ENCODE results near the gene METTL21C.

Gene METTL21C
- 0 reads per million in 3 experiments for total RNA-seq

DNA sequence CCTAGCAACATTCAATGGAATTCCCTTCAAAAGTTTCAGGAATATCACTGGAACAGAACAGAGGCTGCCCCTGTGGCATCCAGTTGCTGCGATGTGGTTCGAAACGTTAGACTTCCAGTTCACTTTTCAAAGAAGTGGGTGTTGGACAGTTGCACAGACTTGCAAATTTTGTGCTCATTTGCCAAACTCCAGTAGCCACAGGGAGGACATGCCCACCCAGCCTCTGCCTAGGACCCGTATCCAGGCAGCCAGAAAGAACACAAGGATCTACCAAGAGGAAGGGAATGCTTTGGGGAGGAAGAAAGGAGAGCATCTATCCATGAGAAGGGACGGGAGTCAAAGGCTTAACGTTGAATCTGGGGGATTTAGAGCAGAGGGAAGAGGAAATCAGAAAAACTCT, at the start of gene METTL21C:
Gene METTL21C, minus strand, starts transcription at position 108 of the 400 bp plus-strand sequence. CDS start 546 bp downstream, outside the sequence.
- DNase-seq, result no peak

DNA sequence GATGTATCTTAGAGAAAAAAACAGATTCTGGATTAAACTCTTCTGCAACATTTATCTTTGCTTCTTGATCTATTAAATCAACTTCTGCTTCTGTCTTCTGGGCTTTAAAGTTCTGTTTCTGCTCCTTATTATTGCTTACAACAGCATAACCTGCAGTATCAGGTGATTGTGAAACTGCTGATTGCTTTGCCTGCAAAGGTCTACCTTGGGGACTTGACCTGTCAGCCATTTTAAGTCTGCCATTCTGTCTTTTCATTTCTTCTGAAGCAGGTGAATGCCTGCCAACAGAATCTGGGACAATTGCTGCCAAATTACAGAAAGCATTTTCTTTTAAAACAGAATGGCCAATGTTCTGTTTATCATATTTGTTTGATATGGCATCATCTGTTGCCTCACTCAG, 47.7 kb upstream of the METTL21C start:
- DNase-seq, result no peak

DNA sequence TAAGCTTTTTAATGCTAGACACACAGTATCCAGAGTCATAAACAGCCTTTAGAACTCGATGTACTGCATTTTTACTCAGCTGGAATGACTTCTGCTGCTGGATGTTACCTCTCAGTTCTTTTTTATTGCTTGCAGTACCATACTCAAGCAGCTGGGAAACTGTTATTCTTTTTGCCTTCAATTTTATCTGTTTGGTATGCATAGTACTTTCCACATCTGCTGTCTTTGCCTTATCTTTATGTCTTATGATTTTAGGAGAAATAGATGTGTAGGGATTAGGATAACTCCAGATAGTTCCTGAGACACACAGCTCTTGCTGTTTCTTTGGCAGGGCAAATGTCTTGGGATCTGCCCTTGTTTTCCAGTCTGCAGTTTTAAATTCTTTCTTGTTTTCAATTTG, 47.3 kb upstream of the METTL21C start:
- DNase-seq, result no peak

DNA sequence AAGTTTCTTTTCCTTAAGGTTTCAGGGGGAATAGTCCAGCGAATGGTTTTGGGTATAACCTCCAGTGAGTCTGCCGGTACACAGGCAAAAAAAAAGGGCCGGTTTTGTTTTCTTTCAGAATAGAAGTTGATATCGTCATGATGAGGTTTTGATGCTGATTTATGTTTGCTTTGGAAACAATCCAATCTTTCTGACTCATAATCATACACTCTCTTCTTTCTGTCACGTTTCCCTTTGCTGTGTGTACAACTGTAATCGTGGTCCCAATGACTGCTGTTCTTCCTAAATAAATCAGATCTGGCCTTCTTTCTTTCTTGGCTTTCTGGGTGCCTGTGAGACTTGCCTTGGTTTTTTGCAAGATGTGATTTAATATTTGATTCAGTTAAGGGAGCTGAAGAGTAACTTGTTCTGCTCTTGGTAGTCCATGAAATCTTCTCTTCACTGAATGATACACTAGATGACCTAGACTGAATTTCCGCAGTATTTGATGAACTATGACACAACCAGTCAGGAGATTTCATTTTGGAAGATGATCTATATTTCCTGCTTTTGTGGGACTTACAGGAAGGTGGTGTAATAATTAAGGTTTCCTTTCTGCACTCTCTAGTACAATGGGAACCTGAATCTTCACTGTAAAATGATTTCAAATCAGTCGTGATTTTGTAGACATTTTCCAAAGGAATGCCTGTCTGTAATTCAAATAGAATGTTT, 34.9 kb upstream of the METTL21C start:
- DNase-seq, result no peak

DNA sequence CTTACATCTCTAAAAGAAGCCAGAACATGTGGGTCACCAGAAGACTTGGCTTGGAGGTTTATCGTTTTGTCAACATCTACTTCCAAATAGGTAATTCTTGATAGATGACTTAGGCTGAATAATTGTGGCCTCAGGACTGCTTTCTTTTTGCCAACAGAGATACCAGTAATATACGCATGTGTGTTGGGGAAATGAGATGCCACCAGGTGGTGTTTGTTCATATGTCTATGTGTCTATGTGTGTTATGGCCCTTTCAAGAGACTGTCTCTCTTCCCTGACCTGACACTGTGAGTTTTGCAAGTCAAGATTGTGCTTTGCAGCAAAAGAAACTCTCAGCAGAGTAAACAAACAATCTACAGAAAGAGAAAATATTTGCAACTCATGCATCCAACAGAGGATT, 31.6 kb upstream of the METTL21C start:
- DNase-seq, result no peak

DNA sequence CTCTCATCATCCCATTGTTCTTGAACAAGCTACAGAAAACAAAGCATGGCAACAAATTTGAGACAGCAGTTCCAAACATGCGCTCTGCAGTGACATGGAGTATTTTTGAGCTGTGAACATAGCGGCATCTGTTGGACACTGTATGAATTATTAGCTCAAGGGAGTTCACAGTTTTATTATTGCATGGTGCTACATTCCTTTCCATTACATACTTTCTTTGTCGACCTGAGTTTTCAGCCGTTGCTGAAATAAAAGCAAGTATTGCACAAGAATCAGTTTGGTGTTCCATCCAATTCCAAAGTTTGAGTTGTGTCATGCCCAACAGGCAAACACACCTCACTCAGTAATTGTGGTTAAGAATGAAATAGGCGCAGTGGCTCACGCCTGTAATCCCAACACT, 30.1 kb upstream of the METTL21C start:
- no peak for DNase-seq

DNA sequence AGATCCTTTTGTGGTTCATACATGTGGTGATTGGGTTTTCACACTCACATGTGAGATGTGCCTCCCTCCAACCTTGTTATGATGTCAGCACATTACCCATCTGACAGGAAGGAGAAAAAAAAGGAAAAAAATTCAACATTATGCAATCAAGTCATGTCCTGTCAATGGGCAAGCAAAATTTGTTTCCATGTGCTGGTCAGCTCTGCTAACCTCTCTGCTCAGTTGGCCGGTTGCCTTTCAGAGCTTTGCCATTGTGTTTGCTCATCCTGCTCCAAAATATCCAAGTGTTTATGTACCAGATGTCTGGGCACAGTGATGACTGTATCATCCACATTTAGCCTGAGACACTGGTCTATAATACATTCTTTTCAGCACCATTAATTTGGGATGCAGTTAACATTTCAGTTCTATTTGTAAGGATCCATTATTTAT, 27.0 kb upstream of the METTL21C start:
- no peak for DNase-seq

DNA sequence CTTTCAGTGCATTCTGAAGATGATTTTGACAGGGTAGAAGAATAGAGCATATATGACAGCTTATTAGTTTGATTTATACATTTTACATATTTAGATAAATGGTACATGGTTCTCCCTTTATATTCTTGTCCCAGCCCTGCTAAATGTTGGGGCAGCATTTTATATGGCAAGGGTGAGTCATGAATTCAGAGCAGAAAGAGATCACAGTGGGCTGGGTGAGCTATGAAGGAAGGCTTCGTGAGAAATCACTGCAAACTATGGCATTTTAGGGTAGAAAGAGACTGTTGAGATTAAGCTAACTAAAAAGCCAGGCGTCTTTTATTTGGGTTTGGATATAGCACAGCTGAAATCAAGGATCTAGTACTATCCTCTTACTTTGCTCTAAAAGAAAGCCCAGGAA, 23.9 kb upstream of the METTL21C start:
- DNase-seq, result no peak

DNA sequence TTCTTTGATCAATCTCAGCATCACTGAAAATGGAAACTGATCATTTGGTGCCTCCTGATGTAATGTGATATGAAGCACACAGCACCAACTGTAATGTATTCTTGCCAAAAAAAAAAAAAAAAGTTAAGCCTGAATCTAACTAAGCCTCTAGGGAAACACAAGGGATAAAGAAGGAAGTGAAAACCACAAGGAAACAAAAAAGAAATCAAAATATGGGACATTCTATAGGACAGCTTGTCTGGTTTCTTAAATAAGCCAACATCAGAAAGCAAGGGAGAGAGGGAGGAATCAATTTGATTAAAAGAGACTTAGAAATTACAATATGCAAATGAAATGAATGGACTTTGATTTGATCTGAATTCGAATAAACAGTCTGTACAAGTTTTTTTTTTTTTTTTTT, 20.6 kb upstream of the METTL21C start:
- no peak for DNase-seq

DNA sequence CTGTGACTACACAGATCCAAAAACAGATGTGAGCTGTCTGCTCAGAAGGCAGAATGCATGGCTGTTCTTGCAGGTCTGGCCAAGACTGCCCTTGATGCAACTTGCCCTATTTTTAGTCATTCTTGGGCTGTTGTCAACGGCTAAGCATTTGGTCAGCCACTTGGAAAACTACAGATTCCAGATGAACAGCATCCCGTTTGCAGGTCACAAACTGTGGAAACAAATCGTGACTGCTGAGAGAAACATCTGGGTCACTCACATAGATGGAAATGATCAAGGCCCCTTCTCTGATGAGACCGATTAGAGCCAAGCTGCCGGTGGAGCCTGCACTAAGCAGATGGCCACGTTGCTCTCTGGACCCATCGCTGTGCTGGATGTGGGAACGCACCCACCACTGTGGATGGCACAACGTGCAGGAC, 15.4 kb upstream of the METTL21C start:
- DNase-seq, result no peak

DNA sequence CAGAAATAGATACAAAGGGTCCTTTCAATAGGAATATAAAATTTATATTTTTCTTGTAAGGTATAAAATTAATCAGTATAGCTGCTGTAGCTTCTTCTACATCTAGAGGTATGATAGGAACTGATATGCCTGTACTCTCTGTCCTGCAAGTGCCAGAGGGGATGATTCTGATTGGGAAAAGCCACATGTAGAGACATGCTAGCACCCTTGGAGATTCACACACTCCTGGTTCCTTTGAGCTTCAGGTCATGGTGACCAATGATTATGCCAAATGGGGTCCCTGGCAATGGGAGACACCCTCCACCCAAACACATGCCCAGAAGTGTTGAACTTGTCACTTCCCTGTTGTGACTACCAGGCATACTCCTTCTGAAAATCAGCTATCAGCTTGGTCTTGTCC, 14.7 kb upstream of the METTL21C start:
- DNase-seq, result no peak

DNA sequence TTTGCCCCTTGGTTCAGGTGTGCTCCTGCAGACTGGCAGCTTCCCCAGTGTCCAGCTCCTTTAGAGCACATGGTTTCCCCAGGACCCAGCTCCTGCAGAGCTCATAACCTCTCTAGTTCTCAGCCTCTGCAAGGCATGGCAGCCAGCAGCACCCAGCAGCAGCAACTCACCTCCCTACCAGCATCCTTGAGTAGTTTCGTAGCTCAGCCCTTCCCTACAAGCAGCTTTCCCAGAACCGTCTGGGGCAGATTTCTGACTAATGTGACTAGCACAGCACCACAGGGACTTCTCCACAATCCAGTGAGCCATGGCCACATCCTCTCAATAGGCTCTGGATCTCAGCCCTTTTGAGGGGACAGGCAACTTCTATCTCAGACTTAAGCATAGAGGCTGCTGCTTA, 14.1 kb upstream of the METTL21C start:
- DNase-seq, result no peak

DNA sequence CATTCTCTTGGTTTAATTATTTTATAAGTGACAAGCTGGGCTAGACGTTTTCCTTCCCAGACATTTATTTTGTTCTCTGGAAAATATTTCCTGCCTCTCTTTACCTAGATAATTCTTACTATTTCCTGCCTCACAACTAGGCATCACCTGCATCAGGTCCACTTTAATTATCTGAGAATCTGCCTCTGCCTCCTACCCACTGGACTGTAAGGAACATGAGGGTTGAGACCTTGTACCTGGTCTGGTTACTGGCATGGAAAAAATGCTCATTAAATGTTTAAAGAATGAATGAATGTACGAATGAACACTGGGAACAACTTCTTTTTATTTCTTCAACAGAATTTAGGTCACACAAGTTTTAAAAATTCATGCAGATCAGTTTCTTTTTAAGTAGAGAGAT, 13.4 kb upstream of the METTL21C start:
- no peak for DNase-seq

DNA sequence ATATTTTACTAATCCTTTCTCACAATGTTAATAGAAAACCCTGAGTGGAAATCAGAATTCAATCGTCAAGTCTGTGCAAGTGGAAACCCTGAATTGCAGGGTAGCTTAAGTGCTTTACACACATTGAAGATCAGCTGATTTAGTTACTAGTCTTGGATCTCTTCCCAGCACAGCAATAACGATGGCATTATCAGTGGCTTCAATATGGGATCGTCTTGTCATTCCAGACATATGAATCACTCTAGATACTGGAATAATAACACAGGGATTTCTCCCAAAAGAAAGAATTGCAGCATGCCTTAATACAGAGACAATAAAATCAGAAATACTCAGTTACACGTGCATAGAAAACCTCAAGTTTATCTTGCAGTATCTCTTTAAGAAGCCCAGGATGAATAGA, 12.6 kb upstream of the METTL21C start:
- DNase-seq, result no peak

DNA sequence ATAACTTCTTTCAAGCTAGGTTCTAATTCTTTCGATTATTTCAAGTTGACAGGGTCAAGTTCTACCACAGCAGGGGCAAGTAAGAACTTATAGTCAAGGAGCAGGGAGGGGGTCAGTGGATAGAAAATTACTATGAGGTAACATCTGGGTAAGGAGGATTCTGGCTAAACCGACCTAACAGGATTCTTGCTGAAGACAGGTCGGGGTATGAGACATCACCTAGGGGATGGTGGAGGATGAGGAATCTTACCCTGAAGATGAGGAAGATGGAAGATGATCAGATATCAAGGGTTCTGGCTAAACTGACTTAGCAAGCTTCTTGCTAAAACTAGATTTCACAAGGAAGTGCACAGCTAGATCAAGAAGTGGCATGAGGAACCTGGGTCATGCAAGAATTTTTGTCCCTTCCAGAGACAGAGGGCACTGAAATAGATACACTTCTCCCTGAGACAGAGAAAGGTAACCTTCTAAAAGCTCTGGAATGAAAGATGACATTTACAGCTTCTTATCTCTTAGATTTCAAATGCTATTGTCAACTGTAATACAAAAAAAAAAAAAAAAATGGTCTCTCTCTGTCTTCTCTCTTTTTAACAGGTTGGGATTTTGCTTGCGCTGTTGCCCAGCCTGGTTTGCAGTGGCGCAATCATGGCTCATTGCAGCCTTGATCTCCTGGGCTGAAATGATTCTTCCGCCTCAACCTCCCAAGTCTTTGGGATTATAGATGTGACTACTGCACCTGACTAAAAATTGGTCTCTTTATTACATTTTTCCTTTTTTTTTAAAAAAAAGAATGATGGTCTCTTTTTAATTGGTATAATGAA, 9.6 kb upstream of the METTL21C start:
- no peak for DNase-seq

DNA sequence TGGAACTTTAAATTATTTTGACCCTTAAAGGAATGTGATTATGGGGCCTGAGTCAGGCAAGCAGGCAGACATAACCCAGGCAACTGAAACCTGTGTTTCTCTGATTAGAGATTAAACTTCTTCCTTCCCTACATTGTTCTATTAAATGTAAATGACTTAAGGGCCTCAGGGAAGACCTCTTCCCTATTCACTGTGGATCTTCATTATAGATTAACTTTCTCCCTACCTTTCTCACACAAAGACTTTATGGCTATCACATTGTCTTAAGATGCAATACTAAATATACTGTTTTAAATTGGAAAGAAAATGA, 8.8 kb upstream of the METTL21C start:
- no peak for DNase-seq

DNA sequence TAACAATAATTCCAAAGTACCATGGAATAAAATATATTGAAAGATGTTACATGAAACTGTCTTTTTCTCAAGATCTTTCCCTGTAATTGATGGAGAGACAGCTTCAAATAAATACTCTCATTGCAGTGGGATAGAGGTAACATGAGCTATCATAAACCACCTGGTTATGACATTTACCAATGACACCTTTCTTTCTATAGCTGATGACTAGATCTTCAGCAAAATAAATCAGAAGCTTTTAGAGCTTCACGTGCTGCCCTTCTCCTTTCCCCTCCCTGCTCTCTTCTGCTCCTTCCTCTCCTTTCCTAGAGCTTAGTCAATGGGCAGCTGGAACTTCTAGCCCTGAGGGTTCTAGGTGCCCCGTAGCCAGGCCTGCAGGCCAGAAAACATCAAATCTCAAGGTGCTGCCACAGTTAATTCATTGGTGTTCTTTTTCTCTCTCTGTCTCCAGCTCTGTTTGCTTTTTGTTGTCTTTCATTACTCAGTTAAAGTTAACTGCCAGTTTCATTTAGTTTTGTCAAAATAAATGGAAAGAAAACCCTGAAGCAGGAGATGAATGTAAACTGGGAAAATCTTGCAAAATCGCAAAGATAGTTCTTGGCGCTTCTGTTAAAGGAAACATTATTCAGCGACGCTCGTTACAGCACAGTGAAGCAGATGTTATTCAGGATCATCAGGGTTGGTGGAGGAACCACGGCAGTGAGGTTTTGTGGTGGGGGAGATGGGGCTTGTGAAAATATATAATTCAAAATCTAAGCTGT, 8.3 kb upstream of the METTL21C start:
- no peak for DNase-seq

DNA sequence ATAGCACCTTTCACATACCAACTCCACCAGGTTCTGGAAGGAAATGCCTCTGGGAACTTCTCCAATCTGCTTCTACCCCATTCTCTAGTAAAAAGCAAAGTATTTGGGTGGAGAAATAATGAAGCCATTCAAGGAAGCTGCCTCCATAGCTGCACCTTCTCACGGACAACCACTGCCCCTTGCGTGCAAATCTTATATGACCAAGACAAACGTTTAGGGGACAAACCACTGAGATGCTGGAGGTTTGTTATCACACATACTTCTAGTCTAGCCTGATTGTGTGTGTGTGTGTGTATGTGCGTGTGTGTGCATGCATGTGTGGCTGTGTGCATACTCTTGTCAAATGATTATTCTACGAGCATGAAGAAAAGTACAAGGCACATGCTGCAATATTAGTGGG, 6.5 kb upstream of the METTL21C start:
- DNase-seq, result no peak

DNA sequence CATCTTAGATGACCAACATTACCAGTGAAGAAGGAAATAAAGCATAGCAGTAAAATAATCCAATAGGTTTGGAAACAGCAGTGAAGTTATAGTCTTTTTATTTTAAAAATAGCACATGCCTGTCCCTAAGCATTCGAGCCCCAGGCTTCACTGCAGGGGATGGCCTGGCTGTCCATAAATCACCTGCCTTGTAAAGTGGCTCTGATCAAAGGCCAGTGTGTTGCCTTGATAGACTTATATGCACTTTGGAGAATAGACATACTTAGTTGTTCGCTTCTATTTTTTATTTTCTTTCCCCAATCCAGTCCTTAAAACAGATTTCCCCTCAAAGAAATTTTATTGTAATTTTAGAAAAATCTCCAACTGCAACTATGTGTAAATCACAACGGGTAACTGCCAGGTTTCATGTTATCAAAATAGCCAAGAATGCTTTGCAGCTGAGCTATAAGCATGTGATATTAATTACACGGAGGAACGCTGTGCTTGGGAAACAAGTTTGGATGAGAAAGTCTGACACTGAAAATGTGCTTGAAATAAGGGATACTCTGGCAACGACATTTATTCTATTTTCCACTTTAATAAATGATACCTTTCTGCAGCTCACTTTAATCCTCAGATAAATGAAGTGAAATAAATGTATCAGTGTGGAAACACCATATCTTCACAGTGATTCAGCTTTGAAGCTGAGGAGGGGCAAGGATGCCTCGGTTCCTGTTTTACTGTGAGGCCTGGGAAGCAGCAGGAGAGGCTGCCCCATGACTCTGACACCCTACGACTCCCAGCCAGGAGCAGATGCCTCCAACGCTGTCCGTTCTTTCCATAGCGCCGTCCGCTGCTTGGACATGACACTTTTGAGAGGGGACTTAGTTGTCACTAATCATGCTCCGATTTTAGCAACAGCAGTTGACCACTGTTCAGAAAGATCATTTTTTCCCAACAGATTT, 5.5 kb upstream of the METTL21C start:
- no peak for DNase-seq

DNA sequence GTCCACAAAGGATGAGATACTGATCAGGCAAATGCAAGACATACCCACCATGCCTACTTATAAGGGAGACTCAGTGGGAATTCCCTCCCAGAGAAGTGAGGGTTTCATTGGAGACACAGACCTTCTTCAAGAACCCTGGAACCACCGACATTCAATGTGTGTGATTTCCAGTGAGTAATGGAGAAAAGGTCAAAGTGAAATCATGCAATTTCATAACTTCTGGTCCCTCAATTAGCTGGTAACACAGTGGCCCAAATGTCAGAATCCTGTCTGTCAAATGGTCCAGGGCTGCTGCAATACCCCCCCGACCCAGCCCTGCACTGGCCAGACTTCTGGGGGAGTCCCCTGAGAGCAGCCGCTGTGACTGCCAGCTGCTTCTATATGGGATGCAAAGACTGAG, 4.7 kb upstream of the METTL21C start:
- DNase-seq, result no peak

DNA sequence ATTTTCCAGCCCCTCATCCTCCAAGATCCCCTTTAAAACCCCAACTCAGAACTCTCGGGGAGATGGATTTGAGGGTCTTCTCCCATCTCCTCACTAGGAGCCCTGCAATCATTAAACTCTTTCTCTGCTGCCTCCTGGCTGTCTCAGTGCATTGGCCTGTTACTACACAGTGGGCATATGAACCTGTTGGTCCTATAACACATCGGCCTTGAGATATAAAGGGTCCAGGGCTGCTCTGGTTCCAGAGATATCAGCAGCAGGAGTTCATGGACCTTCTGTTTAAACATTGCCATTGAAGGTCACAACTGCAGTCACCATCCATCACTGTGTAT, 3.8 kb upstream of the METTL21C start:
- no peak for DNase-seq

DNA sequence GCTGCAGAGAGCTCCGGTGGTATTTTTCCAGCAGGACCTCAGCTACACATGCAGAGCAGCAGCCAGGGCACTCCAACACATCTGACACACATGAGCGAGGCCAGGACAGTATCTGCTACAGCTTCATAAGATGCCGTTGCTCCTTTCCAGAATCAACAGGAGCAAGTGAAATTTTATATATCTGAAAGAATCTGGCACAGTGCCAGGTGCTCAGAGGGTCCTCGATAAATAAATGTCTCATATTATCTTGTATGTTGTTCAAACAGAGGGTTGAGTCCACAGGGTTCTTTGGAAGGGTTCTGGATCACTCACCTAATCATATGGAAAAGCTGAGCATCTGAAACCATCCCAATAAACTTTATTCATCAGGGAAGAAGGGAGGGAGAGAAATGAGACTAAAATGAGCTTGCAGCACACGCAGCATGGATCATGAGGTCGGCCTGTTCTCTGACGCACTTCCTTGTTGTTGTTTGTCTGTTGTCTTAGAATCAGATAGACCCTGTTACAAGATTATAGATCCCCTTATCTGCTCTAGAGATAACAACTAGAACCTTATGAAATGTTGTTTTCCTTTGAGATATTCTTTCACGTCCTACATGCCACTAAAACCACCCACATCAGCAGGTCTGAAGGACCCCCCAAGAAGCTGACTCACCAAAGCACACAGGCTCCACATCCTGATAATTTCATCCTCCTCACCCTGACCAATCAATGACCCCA, 3.2 kb upstream of the METTL21C start:
- DNase-seq, result no peak
